ENCODE data around the gene CYP39A1.

- TF ChIP-seq EZH2 (IDR thresholded peaks at IDR 0.05; ENCODE audit: low read length, missing control alignments) (no peak), CTCF (conservative IDR thresholded peaks at IDR 0.05 in 1 of 2, IDR thresholded peaks at IDR 0.05 in 1 of 2; ENCODE audit: low read depth in 1 of 2, low read length in 2 of 2) (no peak)
Observed at GRCh38 chr6:46507426-46507825, 145.2 kb downstream of the CYP39A1 start.

Measured in fibroblast of lung (primary cell).